Measurements from ENCODE around the gene PSKH1.

- TF ChIP-seq ZBTB33 (IDR thresholded peaks at IDR 0.05) (no peak), CTCF (IDR thresholded peaks at IDR 0.05; ENCODE audit: low read depth, low read length, missing input control) (no peak), MAX (IDR thresholded peaks at IDR 0.05) (no peak), GABPA (IDR thresholded peaks at IDR 0.05 in 1 of 2, conservative IDR thresholded peaks at IDR 0.05 in 1 of 2) (no peak), TAF1 (conservative IDR thresholded peaks at IDR 0.05) (no peak), RXRA (IDR thresholded peaks at IDR 0.05) (no peak)
Observed at GRCh38 chr16:67853670-67854069, 39.4 kb upstream of the PSKH1 start.

Data from liver (tissue), 3 donors.